ENCODE measurements around the gene TGDS.

The TGDS gene

DNA sequence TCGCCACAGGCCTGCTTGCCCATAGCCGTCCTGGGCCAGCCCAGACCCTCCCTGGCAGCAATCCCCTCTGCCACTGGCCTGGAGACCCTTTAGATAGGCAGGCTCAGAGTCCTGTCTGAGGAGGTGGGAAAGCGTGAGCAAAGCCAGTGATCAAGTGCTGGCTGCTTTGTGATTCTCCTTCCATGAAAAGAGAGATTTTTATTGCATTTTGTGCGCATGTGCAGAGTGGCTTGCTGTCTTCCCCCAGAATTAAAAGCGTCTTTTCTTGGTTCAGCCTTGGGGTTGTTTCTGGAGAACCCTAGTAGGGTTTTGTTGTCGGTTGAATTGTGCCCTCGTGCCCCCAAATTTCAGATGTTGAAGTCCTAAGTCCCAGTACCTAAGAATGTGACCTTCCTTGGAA is 71.5 kb downstream of the TGDS start:
- in situ Hi-C loops (cut with HindIII; ENCODE audit: low sequenced_read_pairs), result no loop called here
- DNase-seq (ENCODE audit: low read depth), result no peak
- no peak overlapping the region for H3K4me3 ChIP-seq (ENCODE audit: low read depth, low read length)
- TF ChIP-seq, protein P1, sequence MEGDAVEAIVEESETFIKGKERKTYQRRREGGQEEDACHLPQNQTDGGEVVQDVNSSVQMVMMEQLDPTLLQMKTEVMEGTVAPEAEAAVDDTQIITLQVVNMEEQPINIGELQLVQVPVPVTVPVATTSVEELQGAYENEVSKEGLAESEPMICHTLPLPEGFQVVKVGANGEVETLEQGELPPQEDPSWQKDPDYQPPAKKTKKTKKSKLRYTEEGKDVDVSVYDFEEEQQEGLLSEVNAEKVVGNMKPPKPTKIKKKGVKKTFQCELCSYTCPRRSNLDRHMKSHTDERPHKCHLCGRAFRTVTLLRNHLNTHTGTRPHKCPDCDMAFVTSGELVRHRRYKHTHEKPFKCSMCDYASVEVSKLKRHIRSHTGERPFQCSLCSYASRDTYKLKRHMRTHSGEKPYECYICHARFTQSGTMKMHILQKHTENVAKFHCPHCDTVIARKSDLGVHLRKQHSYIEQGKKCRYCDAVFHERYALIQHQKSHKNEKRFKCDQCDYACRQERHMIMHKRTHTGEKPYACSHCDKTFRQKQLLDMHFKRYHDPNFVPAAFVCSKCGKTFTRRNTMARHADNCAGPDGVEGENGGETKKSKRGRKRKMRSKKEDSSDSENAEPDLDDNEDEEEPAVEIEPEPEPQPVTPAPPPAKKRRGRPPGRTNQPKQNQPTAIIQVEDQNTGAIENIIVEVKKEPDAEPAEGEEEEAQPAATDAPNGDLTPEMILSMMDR (IDR thresholded peaks at IDR 0.05; ENCODE audit: low read depth, low read length, missing control alignments), result no peak

All from astrocyte of the cerebellum (primary cell).